Thyroid gland (tissue), 4 donors: ENCODE results near the gene RAB40C.

Experiments
- CTCF ChIP-seq, 6 experiments: fragments of 200-600 bp in 3 of 6; fragments of 450-650 bp in 3 of 6; sonication (generic) in 3 of 6; IDR thresholded peaks; one replicate each; pipeline ENCODE4 v1.5.1; 2016 to 2019; ENCODE audit warnings: antibody characterized with exemption in 6 of 6, mild to moderate bottlenecking in 2 of 6, inconsistent platforms in 1 of 6, moderate library complexity in 1 of 6
- POLR2A ChIP-seq, 2 donors: fragments of 450-650 bp; IDR thresholded peaks; one replicate each; pipeline ENCODE4 v1.6.1; 2017; ENCODE audit warnings: antibody characterized with exemption in 2 of 2, mild to moderate bottlenecking in 2 of 2, moderate library complexity in 1 of 2

- TF ChIP-seq CTCF (IDR thresholded peaks at IDR 0.05), result no peak
- TF ChIP-seq POLR2A (IDR thresholded peaks at IDR 0.05), result no peak
Measured at GRCh38 chr16:630815-631405, 41.0 kb downstream of the RAB40C start, which contains the start of gene WFIKKN1.
